ENCODE results near the gene HOXA4. TPM values are rescaled to one million over a fixed set of nuclear protein-coding genes. Genes with fewer than 3 reads are reported as not detected.

HOXA4 gene
- total RNA-seq, 1 donor from 2014 or later = 14.6 TPM

GRCh38 chr7:27156916-27157701 lies 26.6 kb upstream of the HOXA4 start:
- no peak for TF ChIP-seq CTCF (conservative IDR thresholded peaks at IDR 0.05; ENCODE audit: low read depth, low read length)
- DNase-seq (ENCODE audit: low read depth) = no peak
- peak overlapping the region; percentile 74 for H3K4me3 ChIP-seq (ENCODE audit: low read depth, low read length)

- DNase-seq (ENCODE audit: low read depth) = no peak
- TF ChIP-seq CTCF (conservative IDR thresholded peaks at IDR 0.05; ENCODE audit: low read depth, low read length) = no peak
- H3K4me3 ChIP-seq (ENCODE audit: low read depth, low read length) = peak within 1 kb of the TSS; percentile 74
Measured at GRCh38 chr7:27156508-27156898, 25.9 kb upstream of the HOXA4 start, which contains the start of gene HOXA7. Gene HOXA7 (minus strand): TSS chr7:27156675. CDS start chr7:27156545, 130 bp downstream.

DNA sequence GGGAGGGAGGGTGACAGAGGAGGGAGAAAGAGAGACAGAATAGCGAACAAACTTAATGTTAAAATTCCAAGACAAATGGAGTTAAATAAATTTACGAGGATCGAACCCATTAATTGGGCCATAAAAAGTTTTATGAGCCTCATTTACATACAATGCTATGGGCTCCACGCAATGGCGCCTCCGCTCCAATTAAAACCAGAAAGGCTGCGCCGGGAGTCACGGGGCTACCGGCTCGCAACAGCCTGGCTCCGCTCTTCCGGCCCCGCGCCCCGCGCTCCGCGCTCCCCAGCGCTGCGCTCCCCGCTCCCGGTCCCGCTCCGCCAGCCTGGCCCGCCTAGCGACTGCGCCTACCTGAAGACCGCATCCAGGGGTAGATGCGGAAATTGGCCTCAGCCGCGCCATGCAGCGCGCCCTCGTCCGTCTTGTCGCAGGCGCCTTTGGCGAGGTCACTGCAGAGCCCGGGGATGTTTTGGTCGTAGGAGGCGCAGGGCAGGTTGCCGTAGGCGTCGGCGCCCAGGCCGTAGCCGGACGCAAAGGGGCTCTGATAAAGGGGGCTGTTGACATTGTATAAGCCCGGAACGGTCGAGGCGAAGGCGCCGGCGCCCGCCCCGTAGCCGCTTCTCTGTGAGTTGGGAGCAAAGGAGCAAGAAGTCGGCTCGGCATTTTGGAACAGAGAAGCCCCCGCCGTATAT lies 25.4 kb upstream of the HOXA4 start:
- H3K4me3 ChIP-seq (ENCODE audit: low read depth, low read length) = peak overlapping the region; percentile 74
- TF ChIP-seq CTCF (conservative IDR thresholded peaks at IDR 0.05; ENCODE audit: low read depth, low read length) = no peak
- no peak for DNase-seq (ENCODE audit: low read depth)

GRCh38 chr7:27154901-27155815 lies 24.6 kb upstream of the HOXA4 start:
- TF ChIP-seq CTCF (conservative IDR thresholded peaks at IDR 0.05; ENCODE audit: low read depth, low read length) = no peak
- no peak for DNase-seq (ENCODE audit: low read depth)
- peak overlapping the region; percentile 74 for H3K4me3 ChIP-seq (ENCODE audit: low read depth, low read length)

DNA sequence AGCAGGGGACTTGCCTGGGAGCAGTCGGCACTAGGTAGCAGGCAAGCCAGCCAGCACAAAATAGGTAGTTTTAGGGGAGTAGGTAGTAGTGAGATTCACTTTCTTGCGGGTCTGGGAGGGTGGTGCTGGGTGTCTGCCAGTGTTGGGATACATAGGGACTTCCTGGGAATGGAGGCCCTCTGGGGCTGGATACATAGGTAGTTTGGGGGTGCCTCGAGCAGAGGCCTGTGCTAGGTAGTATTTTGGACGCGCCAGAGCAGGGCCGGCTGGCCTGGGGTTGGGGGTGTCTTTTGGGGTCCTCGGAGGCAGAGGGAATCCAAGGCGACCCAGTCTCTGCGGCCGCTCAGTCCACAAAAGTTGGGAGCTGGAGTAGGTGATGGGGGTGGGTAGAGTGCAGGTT lies 23.8 kb upstream of the HOXA4 start:
- TF ChIP-seq CTCF (conservative IDR thresholded peaks at IDR 0.05; ENCODE audit: low read depth, low read length) = no peak
- no peak for DNase-seq (ENCODE audit: low read depth)
- H3K4me3 ChIP-seq (ENCODE audit: low read depth, low read length) = peak overlapping the region; percentile 74

- peak overlapping the region; percentile 75 for H3K4me3 ChIP-seq (ENCODE audit: low read depth, low read length)
- no peak for DNase-seq (ENCODE audit: low read depth)
- TF ChIP-seq CTCF (conservative IDR thresholded peaks at IDR 0.05; ENCODE audit: low read depth, low read length) = no peak
Measured at GRCh38 chr7:27153526-27153925, 23.0 kb upstream of the HOXA4 start.

All from epithelial cell of proximal tubule (primary cell).